K562 (cell line): Measurements from ENCODE around the gene CCDC9B. TPM values are rescaled to one million over a fixed set of nuclear protein-coding genes. Genes with fewer than 3 reads are reported as not detected.

ENCODE experiments used
- EP400 ChIP-seq: fragments of 450-650 bp; IDR thresholded peaks from 2 replicates; pipeline ENCODE4 v1.6.1; 2017; ENCODE audit warnings: antibody characterized with exemption, mild to moderate bottlenecking, moderate library complexity
- HSF4 ChIP-seq: fragments of 250-450 bp; sonication (Bioruptor Pico); IDR thresholded peaks from 2 replicates; pipeline ENCODE4 v2.1.2; 2022; ENCODE audit warnings: mild to moderate bottlenecking, moderate library complexity, borderline replicate concordance
- ILK ChIP-seq: fragments of 450-650 bp; IDR thresholded peaks from 2 replicates; pipeline ENCODE4 v1.6.1; 2016; ENCODE audit warnings: missing genetic modification characterization, low read depth, mild to moderate bottlenecking, missing compliant biosample characterization, moderate library complexity, borderline replicate concordance
- MIER1 ChIP-seq: fragments of 450-650 bp; IDR thresholded peaks from 2 replicates; pipeline ENCODE4 v1.6.1; 2016; ENCODE audit warnings: antibody characterized with exemption, mild to moderate bottlenecking, low read depth
- NCOA6 ChIP-seq: fragments of 450-650 bp; IDR thresholded peaks from 2 replicates; pipeline ENCODE4 v1.6.1; 2017; ENCODE audit warnings: mild to moderate bottlenecking
- NFYB ChIP-seq: IDR thresholded peaks from 2 replicates; pipeline ENCODE4 v1.6.1; 2011; ENCODE audit warnings: mild to moderate bottlenecking, moderate library complexity; ENCODE audit not compliant: insufficient read length; ENCODE audit errors: extremely low read depth
- SIRT6 ChIP-seq: IDR thresholded peaks from one replicate; pipeline ENCODE4 v1.6.1; 2012; ENCODE audit warnings: low read depth, mild to moderate bottlenecking, control low read depth, inconsistent platforms, low read length, moderate library complexity
- USF2 ChIP-seq: sonication (generic); formaldehyde crosslinking; IDR thresholded peaks from 2 replicates; pipeline ENCODE4 v1.5.0; 2020; ENCODE audit warnings: missing genetic modification reagents
- ZNF133 ChIP-seq: fragments of 250-450 bp; sonication (Bioruptor Pico); IDR thresholded peaks from 2 replicates; pipeline ENCODE4 v1.4.0; 2020; ENCODE audit warnings: mild to moderate bottlenecking
- ZNF740 ChIP-seq, 3 experiments: fragments of 200-800 bp in 1 of 3; sonication (Bioruptor generic) in 1 of 3; sonication (generic) in 1 of 3; formaldehyde crosslinking in 1 of 3; IDR thresholded peaks; 2 replicates each; pipeline versions ENCODE4 v1.6.1 to v1.8.0; 2016 to 2022; ENCODE audit warnings: mild to moderate bottlenecking in 2 of 3, missing compliant biosample characterization in 2 of 3, missing genetic modification characterization in 2 of 3, missing genetic modification reagents in 1 of 3
- polyA plus RNA-seq, 8 experiments: library from polyadenylated mRNA; depleted of rRNA in 4 of 8; stranded (reverse) in 5 of 8; unstranded in 3 of 8; fragments of >200 nt; fragmentation: Nextera tagmentation in 2 of 8; fragmentation: Illumina TruSeq in 1 of 8; extraction: Ambion mirVana in 2 of 8; extraction: Trizol in 1 of 8; gene quantifications; 2 replicates each; pipeline versions ENCODE4 v1.2.1 to v1.2.3, GENCODE V29; 2011 to 2014; ENCODE audit warnings: inconsistent platforms in 1 of 8, missing spikeins in 1 of 8
- total RNA-seq, 7 experiments: library from RNA; depleted of rRNA in 6 of 7; stranded (reverse); fragments of >200 nt in 6 of 7; fragmentation: Illumina TruSeq in 2 of 7; extraction: Trizol in 2 of 7; gene quantifications; 2 replicates each; pipeline versions ENCODE4 v1.2.1 to v1.2.3, GENCODE V29; 2011 to 2021; ENCODE audit warnings: low replicate concordance in 1 of 7
- TF ChIP-seq, protein P1 (sequence below): sonication (generic); formaldehyde crosslinking; IDR thresholded peaks from 2 replicates; pipeline ENCODE4 v1.8.0; 2023; ENCODE audit warnings: missing genetic modification reagents, mild to moderate bottlenecking, borderline replicate concordance
- TF ChIP-seq, protein P2 (sequence below): sonication (generic); formaldehyde crosslinking; IDR thresholded peaks from 2 replicates; pipeline ENCODE4 v1.8.1; 2022; ENCODE audit warnings: missing genetic modification reagents
- TF ChIP-seq, protein P3 (sequence below): fragments of 450-650 bp; formaldehyde crosslinking; IDR thresholded peaks from 2 replicates; pipeline ENCODE4 v1.4.0; 2022; ENCODE audit warnings: missing genetic modification characterization

The CCDC9B gene
- total and polyA plus RNA-seq, 9 of the 15 experiments (the other 6 are each of a cell fraction or from before 2014, with no cell fraction given): 0.01 to 0.47 (median 0.15) TPM; not detected in 1

DNA sequence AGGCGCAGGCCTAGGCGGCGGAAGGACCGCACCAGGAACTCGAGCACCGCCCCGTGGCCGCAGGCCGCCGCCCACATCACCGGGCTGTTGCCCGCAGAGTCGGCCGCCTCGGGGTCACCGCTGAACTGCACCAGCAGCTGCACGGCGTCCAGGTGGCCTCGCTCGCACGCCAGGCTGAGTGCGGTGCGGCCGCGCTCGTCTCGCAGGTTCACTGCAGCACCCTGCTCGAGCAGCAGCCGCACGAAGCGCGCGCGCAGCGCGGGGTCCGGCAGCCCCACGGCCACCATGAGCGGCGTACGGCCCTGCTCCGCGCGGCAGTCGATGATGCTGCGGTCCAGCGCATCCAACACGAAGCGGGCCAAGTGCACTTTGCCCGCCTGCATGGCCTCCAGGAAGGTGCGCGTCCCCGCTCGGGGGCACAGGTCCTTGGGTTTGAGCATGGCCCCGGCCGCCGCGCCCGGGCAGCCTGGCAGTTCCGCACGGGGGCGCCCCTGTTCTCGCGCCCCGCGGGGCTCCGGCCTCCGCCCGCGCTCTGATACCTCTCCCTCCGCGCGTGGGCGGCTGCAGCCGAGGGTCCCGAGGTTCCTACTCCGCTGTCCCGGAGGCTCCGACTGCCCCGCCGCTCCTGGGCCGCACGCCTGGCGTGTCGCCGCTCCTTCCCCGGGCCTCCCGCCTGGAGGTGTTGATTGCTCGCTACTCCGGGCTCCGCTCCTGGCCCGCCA is 58.4 kb downstream of the CCDC9B start (continued):
- TF ChIP-seq, protein P1, sequence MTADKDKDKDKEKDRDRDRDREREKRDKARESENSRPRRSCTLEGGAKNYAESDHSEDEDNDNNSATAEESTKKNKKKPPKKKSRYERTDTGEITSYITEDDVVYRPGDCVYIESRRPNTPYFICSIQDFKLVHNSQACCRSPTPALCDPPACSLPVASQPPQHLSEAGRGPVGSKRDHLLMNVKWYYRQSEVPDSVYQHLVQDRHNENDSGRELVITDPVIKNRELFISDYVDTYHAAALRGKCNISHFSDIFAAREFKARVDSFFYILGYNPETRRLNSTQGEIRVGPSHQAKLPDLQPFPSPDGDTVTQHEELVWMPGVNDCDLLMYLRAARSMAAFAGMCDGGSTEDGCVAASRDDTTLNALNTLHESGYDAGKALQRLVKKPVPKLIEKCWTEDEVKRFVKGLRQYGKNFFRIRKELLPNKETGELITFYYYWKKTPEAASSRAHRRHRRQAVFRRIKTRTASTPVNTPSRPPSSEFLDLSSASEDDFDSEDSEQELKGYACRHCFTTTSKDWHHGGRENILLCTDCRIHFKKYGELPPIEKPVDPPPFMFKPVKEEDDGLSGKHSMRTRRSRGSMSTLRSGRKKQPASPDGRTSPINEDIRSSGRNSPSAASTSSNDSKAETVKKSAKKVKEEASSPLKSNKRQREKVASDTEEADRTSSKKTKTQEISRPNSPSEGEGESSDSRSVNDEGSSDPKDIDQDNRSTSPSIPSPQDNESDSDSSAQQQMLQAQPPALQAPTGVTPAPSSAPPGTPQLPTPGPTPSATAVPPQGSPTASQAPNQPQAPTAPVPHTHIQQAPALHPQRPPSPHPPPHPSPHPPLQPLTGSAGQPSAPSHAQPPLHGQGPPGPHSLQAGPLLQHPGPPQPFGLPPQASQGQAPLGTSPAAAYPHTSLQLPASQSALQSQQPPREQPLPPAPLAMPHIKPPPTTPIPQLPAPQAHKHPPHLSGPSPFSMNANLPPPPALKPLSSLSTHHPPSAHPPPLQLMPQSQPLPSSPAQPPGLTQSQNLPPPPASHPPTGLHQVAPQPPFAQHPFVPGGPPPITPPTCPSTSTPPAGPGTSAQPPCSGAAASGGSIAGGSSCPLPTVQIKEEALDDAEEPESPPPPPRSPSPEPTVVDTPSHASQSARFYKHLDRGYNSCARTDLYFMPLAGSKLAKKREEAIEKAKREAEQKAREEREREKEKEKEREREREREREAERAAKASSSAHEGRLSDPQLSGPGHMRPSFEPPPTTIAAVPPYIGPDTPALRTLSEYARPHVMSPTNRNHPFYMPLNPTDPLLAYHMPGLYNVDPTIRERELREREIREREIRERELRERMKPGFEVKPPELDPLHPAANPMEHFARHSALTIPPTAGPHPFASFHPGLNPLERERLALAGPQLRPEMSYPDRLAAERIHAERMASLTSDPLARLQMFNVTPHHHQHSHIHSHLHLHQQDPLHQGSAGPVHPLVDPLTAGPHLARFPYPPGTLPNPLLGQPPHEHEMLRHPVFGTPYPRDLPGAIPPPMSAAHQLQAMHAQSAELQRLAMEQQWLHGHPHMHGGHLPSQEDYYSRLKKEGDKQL (CRISPR knock-in tag): no peak
- no peak for TF ChIP-seq USF2 (CRISPR knock-in tag)
- TF ChIP-seq NFYB: no peak
- TF ChIP-seq, protein P2, sequence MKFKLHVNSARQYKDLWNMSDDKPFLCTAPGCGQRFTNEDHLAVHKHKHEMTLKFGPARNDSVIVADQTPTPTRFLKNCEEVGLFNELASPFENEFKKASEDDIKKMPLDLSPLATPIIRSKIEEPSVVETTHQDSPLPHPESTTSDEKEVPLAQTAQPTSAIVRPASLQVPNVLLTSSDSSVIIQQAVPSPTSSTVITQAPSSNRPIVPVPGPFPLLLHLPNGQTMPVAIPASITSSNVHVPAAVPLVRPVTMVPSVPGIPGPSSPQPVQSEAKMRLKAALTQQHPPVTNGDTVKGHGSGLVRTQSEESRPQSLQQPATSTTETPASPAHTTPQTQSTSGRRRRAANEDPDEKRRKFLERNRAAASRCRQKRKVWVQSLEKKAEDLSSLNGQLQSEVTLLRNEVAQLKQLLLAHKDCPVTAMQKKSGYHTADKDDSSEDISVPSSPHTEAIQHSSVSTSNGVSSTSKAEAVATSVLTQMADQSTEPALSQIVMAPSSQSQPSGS (CRISPR knock-in tag): no peak; the same call in 1 of the 2 replicates
- TF ChIP-seq, protein P3, sequence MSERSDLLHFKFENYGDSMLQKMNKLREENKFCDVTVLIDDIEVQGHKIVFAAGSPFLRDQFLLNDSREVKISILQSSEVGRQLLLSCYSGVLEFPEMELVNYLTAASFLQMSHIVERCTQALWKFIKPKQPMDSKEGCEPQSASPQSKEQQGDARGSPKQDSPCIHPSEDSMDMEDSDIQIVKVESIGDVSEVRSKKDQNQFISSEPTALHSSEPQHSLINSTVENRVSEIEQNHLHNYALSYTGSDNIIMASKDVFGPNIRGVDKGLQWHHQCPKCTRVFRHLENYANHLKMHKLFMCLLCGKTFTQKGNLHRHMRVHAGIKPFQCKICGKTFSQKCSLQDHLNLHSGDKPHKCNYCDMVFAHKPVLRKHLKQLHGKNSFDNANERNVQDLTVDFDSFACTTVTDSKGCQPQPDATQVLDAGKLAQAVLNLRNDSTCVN (CRISPR knock-in tag): no peak
- TF ChIP-seq EP400: no peak
- no peak for TF ChIP-seq SIRT6
- no peak for TF ChIP-seq ZNF740 (CRISPR knock-in tag; IDR thresholded peaks at IDR 0.05)
- no peak for TF ChIP-seq ZNF740 (tag; IDR thresholded peaks at IDR 0.05)
- TF ChIP-seq ZNF133 (CRISPR knock-in tag): no peak
- no peak for TF ChIP-seq ILK (tag)
- no peak for TF ChIP-seq NCOA6
- TF ChIP-seq HSF4 (CRISPR knock-in tag): no peak
- no peak for TF ChIP-seq MIER1
